Lung (tissue), 12 donors: ENCODE data around the gene RIMOC1. TPM values are rescaled to one million over a fixed set of nuclear protein-coding genes. Genes with fewer than 3 reads are reported as not detected.
"Not testable (repeated sequence)": the region's sequence is repeated elsewhere in the genome, so short reads cannot be mapped to it uniquely, and the experiment has no call there.

Experiments used
- ATAC-seq: fragments of 200-7000 bp; cut with Tn5 transposase; one replicate; pipeline ENCODE4 v1.9.1; 2020; ENCODE audit warnings: moderate number of reproducible peaks; ENCODE audit not compliant: insufficient read depth, low FRiP score
- DNase-seq, 3 donors: peaks; one replicate each; pipeline ENCODE4 v3.0.0-alpha.2; 2013 to 2017
- H3K27ac ChIP-seq, 2 donors: one replicate each; pipeline ENCODE4 v1.5.1; 2013; ENCODE audit warnings: mild to moderate bottlenecking in 2 of 2, moderate library complexity in 2 of 2, control low read depth in 1 of 2, inconsistent platforms in 1 of 2, low read depth in 1 of 2, low read length in 1 of 2
- H3K27me3 ChIP-seq, 3 donors: one replicate each; pipeline ENCODE4 v1.5.1; 2013; ENCODE audit warnings: low read length in 2 of 3; ENCODE audit not compliant: control insufficient read depth in 3 of 3, insufficient read depth in 3 of 3
- H3K36me3 ChIP-seq, 4 donors: one replicate each; pipeline ENCODE4 v1.5.1; 2013; ENCODE audit warnings: low read length in 4 of 4, mild to moderate bottlenecking in 1 of 4, moderate library complexity in 1 of 4; ENCODE audit not compliant: control insufficient read depth in 4 of 4, insufficient read depth in 4 of 4
- H3K4me1 ChIP-seq, 5 donors: one replicate each; pipeline ENCODE4 v1.5.1; 2013; ENCODE audit warnings: low read length in 5 of 5, mild to moderate bottlenecking in 2 of 5, moderate library complexity in 1 of 5; ENCODE audit not compliant: control insufficient read depth in 5 of 5, insufficient read depth in 5 of 5
- H3K4me3 ChIP-seq: one replicate; pipeline ENCODE4 v1.5.1; 2013; ENCODE audit warnings: mild to moderate bottlenecking, control low read depth, moderate library complexity
- H3K9ac ChIP-seq, 2 donors: one replicate each; pipeline ENCODE4 v1.5.1; 2013; ENCODE audit warnings: low read length in 2 of 2, control low read depth in 1 of 2; ENCODE audit not compliant: insufficient read depth in 1 of 2
- H3K9me3 ChIP-seq, 4 donors: one replicate each; pipeline ENCODE4 v1.5.1; 2013; ENCODE audit warnings: low read length in 3 of 4, mild to moderate bottlenecking in 1 of 4, moderate library complexity in 1 of 4; ENCODE audit not compliant: control insufficient read depth in 4 of 4, insufficient read depth in 3 of 4
- CTCF ChIP-seq: IDR thresholded peaks from 2 replicates; pipeline ENCODE4 v1.5.1; 2012; ENCODE audit warnings: mild to moderate bottlenecking; ENCODE audit errors: control extremely low read depth, extremely low read depth
- WGBS, 2 donors: extraction: QIAGEN DNeasy Blood & Tissue Kit; methylation state at CpG; one replicate each; pipeline ENCODE4 v1.1.7; 2013; 5-methylcytosine and 5-hydroxymethylcytosine counted together
- polyA plus RNA-seq, 2 donors: library from polyadenylated mRNA; stranded (reverse); fragments of 200-250 nt; gene quantifications; one replicate each; pipeline ENCODE4 v1.2.1, GENCODE V29; 2013
- total RNA-seq, 2 donors: library from RNA; depleted of rRNA in 1 of 2; stranded (reverse); fragments of >200 nt in 1 of 2; gene quantifications; one replicate each; pipeline ENCODE4 v1.2.1, GENCODE V29; 2014 to 2021
- donor health status: control.
- donor health status: control.
- donor health status: Bipolar disorder and iron deficiency.
- donor health status: healthy.
- donor health status: DM: yes; HTN: yes; CAD: no.

The RIMOC1 gene
- total and polyA plus RNA-seq, 4 donors: 6.7 to 25.3 (median 17.2) TPM

- peaks cover 0 to 4% (median 0%) of the 10 kb centered on the region in 4 donors for H3K36me3 ChIP-seq
- H3K9me3 ChIP-seq: no peaks in the 10 kb centered on the region
- H3K27me3 ChIP-seq: no peaks in the 10 kb centered on the region
- no peak overlapping the region for H3K9ac ChIP-seq
- no peak overlapping the region for H3K4me3 ChIP-seq
- no peak for DNase-seq
- no peak for ATAC-seq
- H3K4me1 ChIP-seq: peaks cover 0 to 12% (median 0%) of the 10 kb centered on the region in 5 donors
- no peak for TF ChIP-seq CTCF
- H3K27ac ChIP-seq: no peak overlapping the region
Measured at GRCh38 chr5:41929035-41929434, 24.9 kb downstream of the RIMOC1 start.

- Histone ChIP-seq H3K27me3 (no peaks in the 10 kb centered on the region), H3K4me1 (no peaks in the 10 kb centered on the region), H3K27ac (no peak overlapping the region), H3K9me3 (no peaks in the 10 kb centered on the region), H3K36me3 (peaks cover 0 to 7% (median 4%) of the 10 kb centered on the region in 4 donors), H3K4me3 (no peak overlapping the region), H3K9ac (no peak overlapping the region)
- no peak for TF ChIP-seq CTCF
- no peak for DNase-seq
- 91 to 92% methylated on average over 2 of the region's 2 CpGs for WGBS, 2 donors
- no peak for ATAC-seq
Measured at GRCh38 chr5:41932770-41933169, 28.6 kb downstream of the RIMOC1 start.

GRCh38 chr5:41935544-41935943 is 31.4 kb downstream of the RIMOC1 start:
- H3K27me3 ChIP-seq: no peaks in the 10 kb centered on the region
- no peak for TF ChIP-seq CTCF
- ATAC-seq: no peak

GRCh38 chr5:41940641-41941040 is 36.5 kb downstream of the RIMOC1 start:
- TF ChIP-seq CTCF: no peak
- Histone ChIP-seq H3K4me1 (no peaks in the 10 kb centered on the region), H3K27ac (no peak overlapping the region), H3K9me3 (no peaks in the 10 kb centered on the region), H3K36me3 (peaks cover 0 to 4% (median 1%) of the 10 kb centered on the region in 4 donors), H3K9ac (no peak overlapping the region), H3K4me3 (no peak overlapping the region), H3K27me3 (no peaks in the 10 kb centered on the region)
- ATAC-seq (no peak), DNase-seq (no peak)
- 94 to 96% methylated on average over 1 of the region's 1 CpG for WGBS, 2 donors

More at GRCh38 chr5:41935544-41935943, 31.4 kb downstream of the RIMOC1 start:
- Histone ChIP-seq H3K9ac (no peak overlapping the region), H3K36me3 (peaks cover 0 to 6% (median 5%) of the 10 kb centered on the region in 4 donors), H3K27ac (no peak overlapping the region), H3K9me3 (no peaks in the 10 kb centered on the region), H3K4me3 (no peak overlapping the region), H3K4me1 (no peaks in the 10 kb centered on the region)
- no peak for DNase-seq

GRCh38 chr5:41945332-41945955 is 41.3 kb downstream of the RIMOC1 start:
- not testable (repeated sequence) for H3K9me3 ChIP-seq, H3K4me1 ChIP-seq, ATAC-seq, H3K27me3 ChIP-seq, H3K4me3 ChIP-seq, H3K27ac ChIP-seq, H3K9ac ChIP-seq, H3K36me3 ChIP-seq, DNase-seq
- WGBS, 2 donors: 91 to 92% methylated on average over 7 of the region's 7 CpGs
